ENCODE measurements around the gene ZSWIM6.

Gene ZSWIM6

GRCh38 chr5:61362796-61363368 is 30.8 kb downstream of the ZSWIM6 start:
- Mint-ChIP-seq H3K36me3 (peaks cover 9% of the 10 kb centered on the region), H3K4me1 (peaks cover 30% of the 10 kb centered on the region), H3K9me3 (peaks cover 3% of the 10 kb centered on the region), H3K27me3 (no peaks in the 10 kb centered on the region), H3K27ac (no peak overlapping the region), H3K4me3 (no peak overlapping the region)

DNA sequence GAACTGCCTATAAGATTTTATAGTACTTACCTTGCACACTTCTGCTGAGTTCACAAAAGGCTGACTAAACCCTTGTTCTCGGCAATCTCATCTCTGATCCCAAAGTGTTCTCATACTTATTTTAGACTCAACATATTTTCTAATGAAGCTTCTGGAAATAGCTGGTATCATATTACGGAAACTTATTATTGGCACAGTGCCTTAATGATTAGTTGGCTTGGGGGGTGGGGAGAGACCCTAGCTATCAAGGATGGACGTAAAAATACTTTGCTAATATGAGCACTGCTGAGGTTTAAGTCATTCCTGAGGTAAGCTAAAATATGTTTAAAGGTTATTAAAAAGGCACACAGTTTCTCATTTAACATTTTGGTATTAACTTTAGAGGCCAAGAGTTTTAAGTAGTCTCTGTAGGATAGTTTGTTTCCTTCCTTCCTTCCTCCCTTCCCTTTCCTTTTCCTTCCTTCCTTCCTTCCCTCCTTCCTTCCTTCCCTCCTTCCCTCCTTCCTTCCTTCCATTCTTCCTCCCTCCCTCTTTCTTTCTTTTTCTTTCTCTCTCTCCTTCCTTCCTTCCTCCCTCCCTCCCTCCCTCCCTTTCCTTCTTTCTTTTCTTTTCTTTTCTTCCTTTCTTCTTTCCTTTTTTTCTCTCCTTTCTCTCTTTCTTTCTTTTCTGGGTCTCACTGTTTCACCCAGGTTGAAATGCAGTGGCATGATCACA is 31.5 kb downstream of the ZSWIM6 start:
- peaks cover 7% of the 10 kb centered on the region for H3K36me3 Mint-ChIP-seq
- H3K27ac Mint-ChIP-seq: no peak overlapping the region
- no peaks in the 10 kb centered on the region for H3K27me3 Mint-ChIP-seq
- peaks cover 29% of the 10 kb centered on the region for H3K4me1 Mint-ChIP-seq
- no peaks in the 10 kb centered on the region for H3K9me3 Mint-ChIP-seq
- no peak overlapping the region for H3K4me3 Mint-ChIP-seq

DNA sequence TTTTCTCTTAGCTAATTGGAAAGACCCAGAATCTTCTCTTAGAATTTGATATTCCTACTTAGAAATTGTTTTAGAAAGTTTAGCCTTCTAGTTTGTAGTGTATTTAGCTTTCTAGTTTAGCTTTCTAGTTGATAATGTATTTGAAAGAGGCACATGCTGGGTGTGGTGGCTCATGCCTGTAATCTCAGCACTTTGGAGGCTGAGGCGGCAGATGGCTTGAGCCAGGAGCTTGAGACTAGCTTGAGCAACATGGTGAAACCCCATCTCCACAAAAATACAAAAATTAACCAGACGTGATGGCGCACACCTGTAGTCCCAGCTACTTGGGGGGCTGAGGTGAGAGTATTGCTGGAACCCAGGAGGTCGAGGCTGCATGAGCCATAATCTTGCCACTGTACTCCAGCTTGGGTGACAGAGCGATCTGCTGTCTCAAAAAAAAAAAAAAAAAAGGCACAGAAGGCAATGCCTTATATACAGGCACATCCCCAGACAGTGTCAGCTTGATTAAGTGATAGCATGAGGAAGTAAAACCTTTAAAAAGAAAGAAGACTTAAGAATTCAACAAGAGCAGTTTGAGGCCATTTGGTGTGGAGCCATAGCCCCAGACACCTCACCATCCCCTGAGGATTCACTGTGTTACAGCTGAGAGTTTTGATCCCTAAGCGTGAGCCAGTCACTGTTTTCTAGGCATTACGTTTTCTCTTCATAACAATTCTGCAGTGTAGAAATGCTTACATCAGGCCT is 34.6 kb downstream of the ZSWIM6 start:
- Mint-ChIP-seq H3K4me1 (peaks cover 19% of the 10 kb centered on the region), H3K36me3 (peaks cover 8% of the 10 kb centered on the region), H3K9me3 (no peaks in the 10 kb centered on the region), H3K27me3 (no peaks in the 10 kb centered on the region), H3K27ac (no peak overlapping the region), H3K4me3 (no peak overlapping the region)

DNA sequence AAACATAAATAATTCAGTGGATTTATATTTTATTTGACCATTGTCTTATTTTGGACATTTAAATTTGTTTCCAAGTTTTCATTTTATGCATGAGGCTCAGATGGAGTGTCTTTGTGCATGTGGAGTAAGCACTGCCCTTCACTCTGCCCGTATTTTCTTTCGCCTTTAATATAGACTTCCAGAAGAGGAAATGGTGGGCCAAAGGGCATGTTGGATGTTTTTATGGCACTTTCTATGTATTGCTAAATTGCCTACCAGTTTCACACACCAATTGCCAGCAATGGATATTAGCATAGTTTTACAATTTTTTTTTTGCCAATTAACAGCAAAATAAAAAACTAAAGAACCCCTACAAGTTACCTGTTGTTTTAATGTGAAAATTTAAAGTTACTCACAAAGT is 38.4 kb downstream of the ZSWIM6 start:
- H3K27ac Mint-ChIP-seq: no peak overlapping the region
- peaks cover 22% of the 10 kb centered on the region for H3K36me3 Mint-ChIP-seq
- H3K27me3 Mint-ChIP-seq: no peaks in the 10 kb centered on the region
- no peaks in the 10 kb centered on the region for H3K9me3 Mint-ChIP-seq
- peaks cover 29% of the 10 kb centered on the region for H3K4me1 Mint-ChIP-seq
- H3K4me3 Mint-ChIP-seq: no peak overlapping the region

DNA sequence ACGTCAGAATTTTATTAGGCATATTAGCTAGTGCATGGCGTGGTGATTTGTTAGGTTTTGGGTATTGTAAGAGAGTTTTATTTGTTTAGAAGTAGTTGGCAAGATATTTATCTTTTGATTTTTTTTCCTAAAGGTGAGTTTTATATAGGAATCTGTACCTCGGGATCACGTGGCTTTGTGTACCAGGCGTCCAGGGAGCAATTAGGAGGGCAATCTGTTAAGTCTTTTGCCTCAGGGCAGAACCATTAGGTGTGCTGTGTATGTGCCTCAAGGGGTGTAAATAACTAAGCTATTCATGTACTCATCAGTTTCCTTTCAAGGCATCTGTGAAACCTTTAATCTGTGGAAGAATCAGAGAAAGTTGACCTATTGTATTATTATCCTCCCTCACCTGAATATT is 39.4 kb downstream of the ZSWIM6 start:
- H3K4me3 Mint-ChIP-seq: no peak overlapping the region
- peaks cover 25% of the 10 kb centered on the region for H3K4me1 Mint-ChIP-seq
- H3K27me3 Mint-ChIP-seq: no peaks in the 10 kb centered on the region
- no peak overlapping the region for H3K27ac Mint-ChIP-seq
- H3K9me3 Mint-ChIP-seq: no peaks in the 10 kb centered on the region
- peaks cover 20% of the 10 kb centered on the region for H3K36me3 Mint-ChIP-seq

DNA sequence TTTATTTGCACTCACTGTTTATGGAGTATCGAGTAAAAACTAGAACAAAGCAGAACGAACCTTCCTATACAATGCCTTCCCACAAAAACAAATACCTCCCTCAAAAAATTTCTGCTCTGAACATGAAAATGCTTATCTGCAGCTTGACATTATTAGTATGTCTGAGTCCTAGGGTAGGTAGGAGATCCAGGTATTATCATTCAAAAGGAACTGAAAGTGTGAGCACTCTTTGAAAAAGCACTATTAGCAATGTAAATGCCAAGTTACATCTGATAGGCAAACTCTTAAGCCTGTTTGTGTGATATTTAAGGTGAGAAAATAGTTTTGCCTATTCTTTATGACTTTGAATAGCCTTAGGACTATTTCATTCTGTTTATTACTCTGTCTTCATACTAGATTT is 47.6 kb downstream of the ZSWIM6 start:
- H3K4me1 Mint-ChIP-seq: peaks cover 13% of the 10 kb centered on the region
- H3K27ac Mint-ChIP-seq: no peak overlapping the region
- no peaks in the 10 kb centered on the region for H3K9me3 Mint-ChIP-seq
- no peaks in the 10 kb centered on the region for H3K27me3 Mint-ChIP-seq
- H3K36me3 Mint-ChIP-seq: peaks cover 15% of the 10 kb centered on the region
- H3K4me3 Mint-ChIP-seq: no peak overlapping the region

GRCh38 chr5:61381968-61382367 is 49.9 kb downstream of the ZSWIM6 start:
- peaks cover 9% of the 10 kb centered on the region for H3K36me3 Mint-ChIP-seq
- no peak overlapping the region for H3K4me3 Mint-ChIP-seq
- no peak overlapping the region for H3K27ac Mint-ChIP-seq
- no peaks in the 10 kb centered on the region for H3K27me3 Mint-ChIP-seq
- peaks cover 21% of the 10 kb centered on the region for H3K4me1 Mint-ChIP-seq
- H3K9me3 Mint-ChIP-seq: no peaks in the 10 kb centered on the region

- Mint-ChIP-seq H3K27ac (no peak overlapping the region), H3K4me1 (peaks cover 26% of the 10 kb centered on the region), H3K9me3 (no peaks in the 10 kb centered on the region), H3K36me3 (peaks cover 4% of the 10 kb centered on the region), H3K4me3 (no peak overlapping the region), H3K27me3 (no peaks in the 10 kb centered on the region)
Observed at GRCh38 chr5:61385627-61386026, 53.6 kb downstream of the ZSWIM6 start.

- Mint-ChIP-seq H3K27me3 (no peaks in the 10 kb centered on the region), H3K4me3 (no peak overlapping the region), H3K36me3 (peaks cover 4% of the 10 kb centered on the region), H3K4me1 (peaks cover 27% of the 10 kb centered on the region), H3K9me3 (no peaks in the 10 kb centered on the region), H3K27ac (no peak overlapping the region)
Observed at GRCh38 chr5:61386045-61386800, 54.2 kb downstream of the ZSWIM6 start.

DNA sequence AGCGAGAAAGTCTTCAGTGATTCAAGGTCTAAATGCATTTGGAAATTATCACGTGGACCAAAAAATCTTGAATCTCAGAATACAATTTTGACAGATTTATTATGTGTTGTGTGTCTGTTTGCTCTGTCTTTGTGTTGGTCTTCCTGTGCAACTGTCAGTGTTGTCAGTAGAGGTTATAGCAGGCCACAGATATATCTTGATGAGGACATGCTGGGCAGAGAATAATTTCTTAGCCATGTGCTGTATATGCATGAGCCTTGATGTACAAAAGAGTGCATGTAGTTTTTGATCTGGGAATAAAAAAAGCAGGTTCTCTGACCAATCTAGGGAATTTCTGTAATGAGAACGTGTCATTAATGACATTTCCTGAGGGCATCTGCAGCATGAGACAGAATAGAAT is 57.6 kb downstream of the ZSWIM6 start:
- Mint-ChIP-seq H3K4me3 (no peak overlapping the region), H3K27me3 (no peaks in the 10 kb centered on the region), H3K27ac (no peak overlapping the region), H3K4me1 (peaks cover 27% of the 10 kb centered on the region), H3K9me3 (no peaks in the 10 kb centered on the region), H3K36me3 (peaks cover 17% of the 10 kb centered on the region)

- Mint-ChIP-seq H3K9me3 (no peaks in the 10 kb centered on the region), H3K27ac (no peak overlapping the region), H3K27me3 (no peaks in the 10 kb centered on the region), H3K4me1 (peaks cover 16% of the 10 kb centered on the region), H3K36me3 (peaks cover 18% of the 10 kb centered on the region), H3K4me3 (no peak overlapping the region)
Observed at GRCh38 chr5:61394078-61394704, 62.1 kb downstream of the ZSWIM6 start.

- peaks cover 18% of the 10 kb centered on the region for H3K36me3 Mint-ChIP-seq
- H3K9me3 Mint-ChIP-seq: no peaks in the 10 kb centered on the region
- no peak overlapping the region for H3K27ac Mint-ChIP-seq
- H3K4me3 Mint-ChIP-seq: no peak overlapping the region
- H3K27me3 Mint-ChIP-seq: no peaks in the 10 kb centered on the region
- H3K4me1 Mint-ChIP-seq: peaks cover 19% of the 10 kb centered on the region
Observed at GRCh38 chr5:61394793-61395192, 62.7 kb downstream of the ZSWIM6 start.

DNA sequence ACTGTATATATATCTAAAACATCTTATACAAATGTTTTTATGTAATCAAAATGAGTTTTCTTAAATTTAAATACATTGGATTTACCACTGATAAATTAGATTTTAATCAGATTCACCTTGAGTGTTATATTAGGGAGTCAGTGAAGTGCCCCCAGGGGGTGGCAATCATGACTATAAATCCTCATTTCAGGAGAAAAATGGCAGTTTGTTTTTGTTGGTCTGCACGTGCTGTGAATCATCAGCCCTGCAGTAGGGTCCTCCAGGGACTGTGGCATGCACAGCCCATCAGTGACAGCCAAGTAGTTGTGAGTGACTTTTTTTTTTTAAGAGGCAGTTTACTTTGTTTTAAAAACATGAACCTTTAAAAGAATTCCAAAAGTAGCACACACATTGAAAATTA is 65.2 kb downstream of the ZSWIM6 start:
- Mint-ChIP-seq H3K36me3 (peaks cover 6% of the 10 kb centered on the region), H3K27ac (no peak overlapping the region), H3K9me3 (no peaks in the 10 kb centered on the region), H3K27me3 (no peaks in the 10 kb centered on the region), H3K4me3 (no peak overlapping the region), H3K4me1 (peaks cover 35% of the 10 kb centered on the region)

GRCh38 chr5:61397937-61398336 is 65.9 kb downstream of the ZSWIM6 start:
- H3K36me3 Mint-ChIP-seq: peaks cover 5% of the 10 kb centered on the region
- H3K4me1 Mint-ChIP-seq: peaks cover 42% of the 10 kb centered on the region
- H3K9me3 Mint-ChIP-seq: no peaks in the 10 kb centered on the region
- no peaks in the 10 kb centered on the region for H3K27me3 Mint-ChIP-seq
- H3K27ac Mint-ChIP-seq: no peak overlapping the region
- H3K4me3 Mint-ChIP-seq: no peak overlapping the region

DNA sequence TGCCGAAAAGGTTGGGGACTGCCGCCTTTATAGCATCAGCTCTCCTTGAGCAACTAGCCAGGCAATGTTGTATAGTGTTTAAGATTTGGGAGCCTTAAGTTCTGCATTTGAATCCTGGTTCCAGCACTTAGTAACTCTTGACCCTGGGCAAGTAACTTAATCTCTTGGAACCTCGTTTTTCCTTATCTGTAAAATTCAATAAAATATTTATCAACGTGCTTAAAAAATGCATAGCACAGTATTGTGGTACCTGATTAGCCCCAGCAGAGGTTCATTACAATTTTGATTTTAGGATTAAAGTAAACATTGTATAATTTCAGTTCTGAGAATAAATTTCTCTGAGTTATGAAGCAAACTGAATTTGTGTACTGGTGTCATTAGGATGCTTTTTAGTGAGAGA is 66.4 kb downstream of the ZSWIM6 start:
- H3K27ac Mint-ChIP-seq: no peak overlapping the region
- peaks cover 44% of the 10 kb centered on the region for H3K4me1 Mint-ChIP-seq
- H3K27me3 Mint-ChIP-seq: no peaks in the 10 kb centered on the region
- no peaks in the 10 kb centered on the region for H3K9me3 Mint-ChIP-seq
- H3K36me3 Mint-ChIP-seq: peaks cover 5% of the 10 kb centered on the region
- H3K4me3 Mint-ChIP-seq: no peak overlapping the region

Measured in activated naive CD4-positive, alpha-beta T cell treated with anti-CD3 and anti-CD28 coated beads, Interleukin-2, amount 50 U/mL, for 24 hours (primary cell).